CD4-positive, alpha-beta T cell treated with Interleukin-6 at 100 ng/mL for 8 hours (primary cell): Measurements from ENCODE around the gene GRID1.

ENCODE experiments used
- DNase-seq: peaks from one replicate; pipeline ENCODE4 v3.0.0-alpha.2; 2020; ENCODE audit warnings: mixed read lengths, low spot score

GRID1 gene

DNA sequence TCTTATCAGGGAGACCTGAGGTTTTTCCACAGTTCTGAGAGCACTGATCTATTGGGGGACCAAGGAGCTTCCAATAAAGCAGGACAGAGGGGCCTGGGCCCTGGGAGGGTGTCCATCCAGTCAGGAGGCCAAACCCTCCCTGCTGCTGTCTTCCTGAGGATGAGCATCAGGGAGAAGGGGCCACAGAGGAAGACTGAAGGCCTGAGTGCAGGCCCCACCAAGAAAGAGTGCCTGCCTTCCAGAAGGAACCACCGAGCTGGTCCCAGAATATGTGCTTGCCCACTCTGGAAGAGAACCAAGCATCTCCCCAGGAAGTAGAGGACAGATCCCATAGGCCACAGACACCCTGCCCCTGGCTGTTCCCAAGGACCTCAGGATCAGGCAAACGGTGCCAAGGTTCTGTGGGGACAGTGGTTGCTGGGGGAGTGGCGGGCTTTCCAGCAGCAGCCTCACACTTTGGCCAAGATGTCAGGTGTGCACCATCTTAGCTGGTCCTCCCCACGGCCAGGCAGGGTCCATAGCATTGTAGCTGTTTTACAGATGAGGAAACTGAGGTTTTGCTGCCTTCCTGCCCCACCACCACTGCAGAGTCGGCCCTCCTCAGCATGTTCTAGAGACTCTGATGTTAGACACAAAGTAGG is 199.4 kb downstream of the GRID1 start:
- no peak for DNase-seq

- no peak for DNase-seq
Observed at GRCh38 chr10:86165666-86166065, 200.9 kb downstream of the GRID1 start.

GRCh38 chr10:86164960-86165630 is 201.5 kb downstream of the GRID1 start:
- DNase-seq: no peak

GRCh38 chr10:86164174-86164774 is 202.3 kb downstream of the GRID1 start:
- no peak for DNase-seq

GRCh38 chr10:86163522-86164173 is 202.9 kb downstream of the GRID1 start:
- DNase-seq: no peak

GRCh38 chr10:86162696-86163400 is 203.7 kb downstream of the GRID1 start:
- no peak for DNase-seq

DNA sequence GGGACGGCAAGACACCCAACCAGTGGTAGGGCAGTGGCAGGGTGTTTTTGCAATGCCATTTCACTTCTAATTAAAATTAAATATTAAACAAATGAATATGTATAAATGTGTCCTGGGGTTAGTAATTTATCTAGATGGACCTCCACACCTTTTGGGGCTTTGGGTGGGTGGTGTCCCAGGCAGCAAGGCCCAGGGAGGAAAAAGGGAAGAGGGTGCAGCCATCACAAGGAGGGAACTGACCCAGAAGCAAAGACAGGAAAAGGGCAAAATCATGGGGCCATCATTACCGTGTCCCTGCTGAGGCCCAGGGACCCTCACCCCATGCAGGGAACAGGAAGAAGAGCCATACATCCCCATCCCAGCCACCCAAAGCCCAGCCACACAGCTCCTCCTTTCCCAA is 204.6 kb downstream of the GRID1 start:
- no peak for DNase-seq

DNA sequence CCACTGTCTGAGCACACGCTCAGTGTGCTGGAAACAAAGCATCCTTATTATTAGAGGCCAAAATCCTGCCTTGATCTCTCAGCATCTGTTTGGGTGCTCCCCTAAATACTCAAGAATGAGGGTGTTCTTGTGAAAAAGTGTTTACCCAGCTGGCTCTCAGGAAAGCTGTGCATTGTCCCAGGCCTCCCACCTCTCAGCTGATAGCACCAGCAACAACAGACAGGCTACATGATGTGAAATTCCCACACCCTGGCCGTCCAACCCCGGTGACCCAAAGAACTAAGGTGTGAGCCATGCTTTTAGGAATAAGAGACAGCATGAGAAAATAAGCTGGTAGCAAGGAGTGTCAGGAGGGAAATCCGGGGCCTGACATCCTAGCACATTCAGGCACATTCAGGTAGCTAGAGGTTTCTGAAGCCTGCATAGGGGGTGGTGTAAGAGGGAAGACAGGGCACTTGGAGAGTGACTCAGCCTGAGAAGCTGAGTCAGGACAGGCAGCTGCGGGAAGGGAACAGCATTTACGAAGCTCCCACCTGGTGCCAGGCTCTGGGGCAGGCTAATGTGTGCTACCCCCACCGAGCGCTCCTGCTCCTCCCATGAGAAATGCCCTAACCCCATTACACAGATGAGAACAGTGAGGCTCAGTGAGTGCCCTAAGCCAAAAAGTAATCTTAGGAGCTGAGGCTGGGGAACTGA is 205.6 kb downstream of the GRID1 start:
- no peak for DNase-seq

GRCh38 chr10:86159797-86160196 is 206.8 kb downstream of the GRID1 start:
- DNase-seq: no peak

DNA sequence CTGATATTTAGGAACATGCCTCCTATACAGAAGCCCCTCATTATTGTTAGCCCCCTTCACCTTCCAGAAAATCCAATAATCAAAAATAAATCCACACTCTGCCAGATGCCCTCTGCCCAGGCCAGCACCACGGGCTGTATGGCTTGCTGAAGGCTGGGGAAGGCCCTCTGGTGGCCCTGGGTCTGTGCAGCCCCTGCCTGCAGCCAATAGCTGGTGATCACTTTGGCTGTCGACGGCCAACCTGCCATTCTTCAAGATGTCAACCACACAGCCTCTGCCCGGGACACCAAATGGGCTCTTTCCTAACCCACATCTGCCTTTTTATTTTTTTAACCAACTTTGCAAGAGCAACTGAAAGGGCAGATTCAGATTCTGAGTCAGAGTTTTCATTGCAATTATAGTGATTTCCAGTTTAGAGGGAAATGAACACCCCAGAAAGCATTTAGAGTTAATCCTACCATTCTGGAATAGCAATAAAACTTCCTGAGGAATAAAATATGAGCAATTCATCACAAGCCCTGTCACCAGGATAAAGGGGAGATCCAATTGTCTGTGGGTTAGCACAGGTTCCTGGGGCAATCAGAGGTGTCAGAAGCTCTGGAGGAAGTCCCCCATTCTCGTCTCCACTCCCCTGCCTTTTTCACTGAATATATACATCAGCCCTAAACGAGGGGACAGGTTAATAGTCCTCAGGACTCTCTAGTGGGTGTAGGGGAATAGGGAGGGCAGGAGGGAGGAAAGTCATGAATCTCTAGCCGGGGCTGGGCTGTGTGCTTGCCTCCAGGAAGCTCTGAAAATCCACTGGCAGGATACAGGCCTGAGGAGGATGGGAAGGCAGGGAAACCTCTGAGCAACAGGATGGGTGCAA is 211.3 kb downstream of the GRID1 start:
- DNase-seq: no peak

- DNase-seq: no peak
Observed at GRCh38 chr10:86153751-86154150, 212.8 kb downstream of the GRID1 start.

DNA sequence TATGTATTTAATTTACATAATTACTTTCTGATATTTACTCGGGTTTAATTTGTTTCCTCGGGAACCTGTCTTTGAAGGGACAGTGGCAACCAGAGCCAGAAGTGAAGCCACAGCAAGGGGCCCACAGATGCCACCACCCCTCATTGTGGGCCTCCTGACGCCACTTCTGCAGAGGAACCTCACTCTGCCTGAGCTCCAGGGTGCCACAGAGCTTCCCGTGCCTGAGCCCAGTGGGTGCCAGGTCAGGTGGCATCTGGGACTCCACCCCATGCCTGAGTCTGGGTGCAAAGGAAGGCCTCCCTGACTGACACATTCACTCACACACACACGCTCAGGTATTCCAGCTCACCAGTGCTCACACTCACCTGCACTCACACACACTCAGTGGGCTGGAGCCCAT is 213.7 kb downstream of the GRID1 start:
- no peak for DNase-seq

DNA sequence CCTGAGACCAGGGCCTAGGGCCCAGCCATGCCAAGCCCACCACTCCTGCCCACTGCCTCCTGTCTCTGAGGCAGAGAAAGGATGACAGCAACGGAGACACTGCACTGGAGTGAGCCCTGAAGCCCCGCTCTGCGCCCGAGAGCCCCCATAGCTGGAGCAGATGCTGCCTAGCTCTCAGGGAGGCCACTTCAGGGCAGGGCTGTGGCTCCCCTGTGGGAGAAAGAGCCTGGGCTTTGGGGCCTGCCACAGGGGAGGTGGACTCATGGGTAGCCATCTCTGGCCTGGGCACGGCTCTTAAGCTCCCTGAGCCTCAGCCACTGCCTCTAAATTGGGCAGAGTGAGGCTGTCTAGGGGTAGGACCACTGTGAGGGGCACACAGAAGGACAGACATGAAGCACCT is 214.2 kb downstream of the GRID1 start:
- no peak for DNase-seq

- no peak for DNase-seq
Observed at GRCh38 chr10:86151613-86152012, 215.0 kb downstream of the GRID1 start.

DNA sequence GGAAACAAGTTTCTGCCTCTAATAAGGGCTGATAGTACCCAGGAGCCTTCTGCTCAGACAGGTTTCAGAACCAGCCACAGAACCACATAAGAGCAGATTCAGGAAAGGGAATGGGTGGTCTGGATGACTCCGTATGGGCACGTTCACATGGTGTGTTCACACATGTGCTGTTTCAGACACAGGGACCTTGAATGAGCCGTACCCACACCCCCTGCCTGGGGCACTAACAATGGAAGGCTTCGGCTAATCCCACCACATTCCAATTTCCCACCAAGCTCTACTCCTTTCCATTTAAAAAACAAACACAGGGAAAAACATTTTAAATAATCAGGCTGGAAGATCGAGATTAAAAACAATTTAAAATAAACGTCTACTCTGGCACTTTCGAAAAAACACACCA is 217.3 kb downstream of the GRID1 start:
- DNase-seq: no peak

DNA sequence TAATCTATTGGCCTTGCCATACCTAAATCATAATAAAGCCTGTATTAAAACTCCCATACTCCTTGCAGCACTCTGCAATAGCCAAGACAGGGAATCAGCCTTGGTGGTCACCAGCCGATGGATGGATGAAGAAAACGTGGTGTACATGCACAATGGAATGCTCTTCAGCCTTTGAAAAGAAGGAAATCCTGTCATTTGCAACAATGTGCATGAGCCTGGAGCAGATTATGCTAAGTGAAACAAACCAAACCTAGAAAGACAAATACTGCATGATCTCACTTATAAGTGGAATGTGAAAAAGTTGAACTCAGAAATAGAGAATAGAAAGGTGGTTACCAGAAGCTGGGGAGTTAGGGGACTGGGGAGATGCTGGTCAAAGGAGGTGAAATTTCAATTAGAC is 218.5 kb downstream of the GRID1 start:
- DNase-seq: no peak

GRCh38 chr10:86144301-86144700 is 222.3 kb downstream of the GRID1 start:
- DNase-seq: no peak

DNA sequence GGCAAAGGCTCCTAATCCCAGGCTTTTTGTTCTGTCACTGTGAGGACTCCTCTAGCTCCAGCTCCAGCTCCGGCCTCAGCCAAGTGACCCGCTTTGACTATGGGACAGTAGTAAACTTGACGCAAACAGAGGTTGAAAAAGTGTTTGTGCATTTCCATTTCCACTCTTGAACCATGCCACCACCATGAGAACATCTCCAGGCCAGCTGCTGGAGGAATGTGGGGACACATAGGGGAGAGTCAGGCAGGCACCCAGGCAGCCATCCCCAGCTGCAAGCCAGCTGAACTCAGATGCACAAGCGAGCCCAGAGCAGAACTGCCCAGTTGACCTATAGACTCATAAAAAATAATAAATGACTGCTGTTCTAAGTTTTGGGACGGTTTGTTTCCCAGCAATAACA is 224.7 kb downstream of the GRID1 start:
- DNase-seq: no peak

GRCh38 chr10:86139066-86139657 is 227.4 kb downstream of the GRID1 start:
- no peak for DNase-seq

DNA sequence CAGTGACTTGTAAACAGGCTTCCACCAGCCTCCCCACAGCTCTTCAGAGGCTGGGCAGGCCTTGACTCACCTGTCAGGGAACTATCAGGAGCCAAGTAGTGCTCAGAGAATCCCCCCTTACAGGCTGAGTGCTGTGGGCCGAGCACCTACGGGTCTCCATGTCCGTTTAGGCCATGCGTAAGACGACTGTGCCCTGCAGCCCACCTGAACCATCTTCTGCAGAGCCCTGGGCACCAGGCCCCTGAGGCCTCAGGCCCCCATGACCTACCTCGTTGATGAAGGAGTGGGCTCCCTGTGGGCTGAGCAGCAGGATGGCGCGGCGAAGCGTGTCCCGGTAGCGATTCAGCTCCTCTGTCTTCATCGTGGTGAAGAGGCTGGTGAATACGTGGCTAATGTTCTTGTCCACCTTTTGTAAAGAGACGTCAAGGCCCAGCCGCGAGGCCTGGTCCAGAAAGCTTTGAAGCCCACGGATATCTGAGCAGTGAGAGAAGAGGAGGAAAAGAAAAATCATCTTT is 228.0 kb downstream of the GRID1 start:
- no peak for DNase-seq
